ENCODE measurements around the gene ALDH9A1. TPM values are rescaled to one million over a fixed set of nuclear protein-coding genes. Genes with fewer than 3 reads are reported as not detected.
A peak's percentile ranks its signal among the peaks of the same experiment; 100 is the strongest.

ALDH9A1 gene
- total RNA-seq, 1 experiment from 2014 or later: 78.0 TPM

- Histone ChIP-seq H3F3A (ENCODE audit: low read length, unreplicated experiment) (no peaks in the 10 kb centered on the region), H3K9me3 (ENCODE audit: low read length) (no peaks in the 10 kb centered on the region), H4K20me1 (ENCODE audit: low read length) (0 out of 2 replicates have a peak, but pooled peaks cover 6% of the 10 kb centered on the region), H3K9me2 (replicated peaks; ENCODE audit: low read length) (no peaks in the 10 kb centered on the region), H3K4me2 (ENCODE audit: low read length) (peak overlapping the region; percentile 97), H2AFZ (ENCODE audit: low read length) (peak overlapping the region; percentile 84), H3K4me1 (ENCODE audit: insufficient read depth, low read length) (peaks cover 32% of the 10 kb centered on the region), H3K4me3 (ENCODE audit: low read length) (peak overlapping the region; percentile 90), H3K79me2 (ENCODE audit: low read length) (peaks cover 32% of the 10 kb centered on the region), H3K27me3 (ENCODE audit: low read length) (no peaks in the 10 kb centered on the region), H3K27ac (ENCODE audit: low read length) (peak overlapping the region; percentile 84), H3K36me3 (ENCODE audit: low read depth, low read length) (no peaks in the 10 kb centered on the region), H3K9ac (ENCODE audit: low read length) (peak overlapping the region; percentile 76)
- TSS peak; percentile 58 for BruUV-seq (replicated peaks)
- no peak for DNase-seq
- no peak for TF ChIP-seq CTCF (conservative IDR thresholded peaks at IDR 0.05; ENCODE audit: low read depth, low read length)
- TF ChIP-seq EZH2 (IDR thresholded peaks at IDR 0.05; ENCODE audit: low read length, unreplicated experiment): no peak
- no peak for TF ChIP-seq EZH2phosphoT487 (IDR thresholded peaks at IDR 0.05; ENCODE audit: borderline replicate concordance, low read length)
- ChIA-PET POLR2A (ENCODE audit: unreplicated experiment) (interaction anchor here (0.7 kb wide), 2 partner anchors 62 to 313 kb away, joined by 3 to 4 read pairs; no protein-coding TSS in a partner anchor), CTCF (interaction anchor here (0.5 to 1.4 kb wide), 3 partner anchors 19 to 236 kb away, joined by 3 to 8 read pairs (median 6); partner anchors contain the start of gene ALDH9A1)
- intact Hi-C loops (cut with micrococcal nuclease): loop anchor here (5.0 to 10.0 kb wide), 2 partner anchors 47 to 195 kb away; partner anchors contain the start of gene UCK2
- ATAC-seq: peak; percentile 0; the same call in 1 of the 2 replicates
Observed at GRCh38 chr1:165629848-165630628, 68.3 kb downstream of the ALDH9A1 start.

DNA sequence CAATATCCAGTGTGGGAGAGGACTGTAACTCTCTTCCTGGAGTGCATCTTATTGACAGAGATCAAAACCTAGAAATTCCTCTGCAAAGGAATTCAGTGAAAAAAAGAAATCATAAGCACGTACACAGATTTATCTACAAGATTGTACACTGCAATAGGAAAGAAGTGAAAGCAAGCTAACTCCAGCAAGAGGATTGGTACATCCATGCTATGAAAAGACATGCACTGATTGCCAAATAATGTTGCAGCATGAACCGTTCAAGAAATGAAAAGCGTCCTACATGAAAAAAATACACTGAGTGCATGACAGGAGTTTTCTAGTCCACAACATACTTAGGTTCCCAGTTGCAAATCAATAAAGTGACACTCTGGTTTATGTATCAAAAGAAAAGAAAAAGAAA, 69.2 kb downstream of the ALDH9A1 start:
- H3K27me3 ChIP-seq (ENCODE audit: low read length): no peaks in the 10 kb centered on the region
- H3K9ac ChIP-seq (ENCODE audit: low read length): no peak overlapping the region
- ChIA-PET CTCF (no interaction called here), POLR2A (ENCODE audit: unreplicated experiment) (no interaction called here)
- no peaks in the 10 kb centered on the region for H3F3A ChIP-seq (ENCODE audit: low read length, unreplicated experiment)
- H3K36me3 ChIP-seq (ENCODE audit: low read depth, low read length): no peaks in the 10 kb centered on the region
- no peaks in the 10 kb centered on the region for H3K9me2 ChIP-seq (replicated peaks; ENCODE audit: low read length)
- intact Hi-C loops (cut with micrococcal nuclease): no loop called here
- no peak for DNase-seq
- H2AFZ ChIP-seq (ENCODE audit: low read length): no peak overlapping the region
- 0 out of 2 replicates have a peak, but pooled peaks cover 6% of the 10 kb centered on the region for H4K20me1 ChIP-seq (ENCODE audit: low read length)
- ATAC-seq: no peak
- no peaks in the 10 kb centered on the region for H3K9me3 ChIP-seq (ENCODE audit: low read length)
- BruUV-seq (replicated peaks): no TSS peak
- no peak overlapping the region for H3K27ac ChIP-seq (ENCODE audit: low read length)
- no peak overlapping the region for H3K4me2 ChIP-seq (ENCODE audit: low read length)
- H3K4me1 ChIP-seq (ENCODE audit: insufficient read depth, low read length): peaks cover 26% of the 10 kb centered on the region
- H3K79me2 ChIP-seq (ENCODE audit: low read length): peaks cover 24% of the 10 kb centered on the region
- H3K4me3 ChIP-seq (ENCODE audit: low read length): no peak overlapping the region
- no peak for TF ChIP-seq EZH2 (IDR thresholded peaks at IDR 0.05; ENCODE audit: low read length, unreplicated experiment)
- TF ChIP-seq EZH2phosphoT487 (IDR thresholded peaks at IDR 0.05; ENCODE audit: borderline replicate concordance, low read length): no peak
- TF ChIP-seq CTCF (conservative IDR thresholded peaks at IDR 0.05; ENCODE audit: low read depth, low read length): no peak

Data from PC-3 (cell line).